Liver (tissue), 9 donors: ENCODE measurements around the gene NUDCD2. TPM values are rescaled to one million over a fixed set of nuclear protein-coding genes. Genes with fewer than 3 reads are reported as not detected.
"Not testable (repeated sequence)": the region's sequence is repeated elsewhere in the genome, so short reads cannot be mapped to it uniquely, and the experiment has no call there.

Experiments
- DNase-seq: peaks from one replicate; pipeline ENCODE4 v3.0.0-alpha.2; 2017; ENCODE audit warnings: low spot score
- H3K27ac ChIP-seq, 2 donors: one replicate each; pipeline ENCODE4 v1.7.0; 2013; ENCODE audit warnings: inconsistent platforms in 2 of 2, low read length in 2 of 2, control low read depth in 1 of 2, low read depth in 1 of 2, mild to moderate bottlenecking in 1 of 2
- H3K27me3 ChIP-seq, 4 donors: one replicate each; pipeline versions ENCODE4 v1.6.1 to v1.7.0; 2013; ENCODE audit warnings: low read length in 3 of 4, inconsistent platforms in 1 of 4, mild to moderate bottlenecking in 1 of 4, moderate library complexity in 1 of 4; ENCODE audit not compliant: control insufficient read depth in 4 of 4, insufficient read depth in 4 of 4
- H3K36me3 ChIP-seq, 4 donors: one replicate each; pipeline versions ENCODE4 v1.6.1 to v1.7.0; 2013; ENCODE audit warnings: low read length in 3 of 4, mild to moderate bottlenecking in 3 of 4, low read depth in 1 of 4, moderate library complexity in 1 of 4; ENCODE audit not compliant: control insufficient read depth in 4 of 4, insufficient read depth in 3 of 4
- H3K4me1 ChIP-seq, 4 donors: one replicate each; pipeline versions ENCODE4 v1.6.1 to v1.7.0; 2013; ENCODE audit warnings: low read length in 3 of 4, mild to moderate bottlenecking in 3 of 4, moderate library complexity in 1 of 4; ENCODE audit not compliant: control insufficient read depth in 4 of 4, insufficient read depth in 4 of 4
- H3K4me3 ChIP-seq, 3 donors: one replicate each; pipeline versions ENCODE4 v1.6.1 to v1.7.0; 2013; ENCODE audit warnings: low read length in 3 of 3, control low read depth in 1 of 3, low read depth in 1 of 3, mild to moderate bottlenecking in 1 of 3
- H3K9ac ChIP-seq, 2 donors: one replicate each; pipeline ENCODE4 v1.7.0; 2013; ENCODE audit warnings: low read length in 2 of 2, mild to moderate bottlenecking in 2 of 2, moderate library complexity in 2 of 2, control low read depth in 1 of 2, low read depth in 1 of 2
- H3K9me3 ChIP-seq, 4 donors: one replicate each; pipeline versions ENCODE4 v1.6.1 to v1.7.0; 2013; ENCODE audit warnings: low read length in 3 of 4; ENCODE audit not compliant: control insufficient read depth in 4 of 4
- EGR1 ChIP-seq, 2 donors: IDR thresholded peaks; 2 replicates each; pipeline ENCODE4 v1.6.1; 2016 to 2018; ENCODE audit warnings: antibody characterized with exemption in 2 of 2, low read depth in 2 of 2
- FOXA1 ChIP-seq: IDR thresholded peaks from 2 replicates; pipeline ENCODE4 v1.6.1; 2016; ENCODE audit warnings: antibody characterized with exemption
- FOXA2 ChIP-seq: IDR thresholded peaks from 2 replicates; pipeline ENCODE4 v1.6.1; 2016; ENCODE audit warnings: antibody characterized with exemption
- HNF4A ChIP-seq, 2 donors: conservative IDR thresholded peaks; 2 replicates each; pipeline ENCODE4 v1.6.1; 2016; ENCODE audit warnings: antibody characterized with exemption in 2 of 2, mild to moderate bottlenecking in 2 of 2
- HNF4G ChIP-seq: IDR thresholded peaks from 2 replicates; pipeline ENCODE4 v1.6.1; 2016; ENCODE audit warnings: antibody characterized with exemption
- JUND ChIP-seq, 2 donors: IDR thresholded peaks; 2 replicates each; pipeline ENCODE4 v1.6.1; 2016; ENCODE audit warnings: antibody characterized with exemption in 2 of 2
- NR2F2 ChIP-seq: IDR thresholded peaks from 2 replicates; pipeline ENCODE4 v1.6.1; 2016; ENCODE audit warnings: antibody characterized with exemption
- RAD21 ChIP-seq, 2 donors: IDR thresholded peaks; 2 replicates each; pipeline ENCODE4 v1.6.1; 2016; ENCODE audit warnings: antibody characterized with exemption in 2 of 2, mild to moderate bottlenecking in 2 of 2
- RXRA ChIP-seq, 2 donors: IDR thresholded peaks; 2 replicates each; pipeline ENCODE4 v1.6.1; 2017 to 2018; ENCODE audit warnings: antibody characterized with exemption in 2 of 2, mild to moderate bottlenecking in 1 of 2
- TAF1 ChIP-seq: conservative IDR thresholded peaks from 2 replicates; pipeline ENCODE4 v1.6.1; 2016; ENCODE audit warnings: antibody characterized with exemption, mild to moderate bottlenecking
- YY1 ChIP-seq: IDR thresholded peaks from 2 replicates; pipeline ENCODE4 v1.6.1; 2016; ENCODE audit warnings: antibody characterized with exemption, mild to moderate bottlenecking
- WGBS: extraction: QIAGEN DNeasy Blood & Tissue Kit; methylation state at CpG from one replicate; pipeline ENCODE4 v1.1.7; 2013; 5-methylcytosine and 5-hydroxymethylcytosine counted together
- polyA plus RNA-seq, 2 donors: library from polyadenylated mRNA; stranded (reverse) in 1 of 2; unstranded in 1 of 2; fragments of 200-250 nt in 1 of 2; fragments of >200 nt in 1 of 2; fragmentation: Nextera tagmentation in 1 of 2; extraction: Ambion mirVana in 1 of 2; gene quantifications; one replicate each; pipeline versions ENCODE4 v1.2.1 to v1.2.3, GENCODE V29; 2013 to 2015
- total RNA-seq, 2 donors: library from RNA; depleted of rRNA; stranded (reverse); fragments of >200 nt; gene quantifications; one replicate each; pipeline ENCODE4 v1.2.3, GENCODE V29; 2014
- TF ChIP-seq, protein P1 (sequence below): IDR thresholded peaks from 2 replicates; pipeline ENCODE4 v1.6.1; 2016; ENCODE audit warnings: antibody characterized with exemption
- TF ChIP-seq, protein P2 (sequence below): IDR thresholded peaks from 2 replicates; pipeline ENCODE4 v1.6.1; 2016; ENCODE audit warnings: antibody characterized with exemption
- TF ChIP-seq, protein P3 (sequence below): fragments of 150-350 bp; IDR thresholded peaks from 2 replicates; pipeline ENCODE4 v1.5.1; 2017; ENCODE audit warnings: improper control_type of control experiment, low read depth, low read length; ENCODE audit not compliant: missing input control
- donor health status: healthy.
- donor health status: healthy.
- donor health status: healthy.
- donor health status: healthy.
- donor health status: healthy.

NUDCD2 gene
- total and polyA plus RNA-seq, 4 donors = 1.8 to 32.0 (median 4.3) TPM

DNA sequence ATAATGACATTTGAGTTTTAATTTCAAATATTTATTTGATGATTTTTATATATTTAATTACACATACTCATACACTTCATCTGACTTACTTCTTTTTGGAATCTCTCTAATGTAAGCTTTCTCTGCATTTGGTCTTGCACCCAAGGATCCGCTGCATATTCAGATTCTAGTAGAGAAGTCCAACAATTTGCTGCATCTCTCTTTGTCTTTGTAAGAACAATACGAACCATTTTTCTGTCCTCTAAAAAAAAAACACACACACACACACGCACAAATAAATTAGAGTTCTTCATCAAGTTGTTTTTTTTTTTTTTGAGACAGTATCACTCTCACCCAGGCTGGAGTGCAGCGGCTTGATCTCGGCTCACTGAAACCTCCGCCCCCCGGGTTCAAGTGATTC lies 3.1 kb downstream of the NUDCD2 start:
- DNase-seq = no peak
- Histone ChIP-seq H3K4me1 (peaks cover 9 to 26% (median 22%) of the 10 kb centered on the region in 4 donors), H3K27ac (no peak overlapping the region), H3K4me3 (no peak overlapping the region), H3K9me3 (no peaks in the 10 kb centered on the region), H3K36me3 (peaks cover 0 to 14% (median 3%) of the 10 kb centered on the region in 4 donors), H3K9ac (no peak overlapping the region), H3K27me3 (no peaks in the 10 kb centered on the region)
- TF ChIP-seq, protein P1, sequence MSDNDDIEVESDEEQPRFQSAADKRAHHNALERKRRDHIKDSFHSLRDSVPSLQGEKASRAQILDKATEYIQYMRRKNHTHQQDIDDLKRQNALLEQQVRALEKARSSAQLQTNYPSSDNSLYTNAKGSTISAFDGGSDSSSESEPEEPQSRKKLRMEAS = no peak
- TF ChIP-seq HNF4A (conservative IDR thresholded peaks at IDR 0.05) = no peak
- no peak for TF ChIP-seq RAD21 (IDR thresholded peaks at IDR 0.05)
- TF ChIP-seq TAF1 = no peak
- TF ChIP-seq HNF4G = no peak
- no peak for TF ChIP-seq RXRA (IDR thresholded peaks at IDR 0.05)
- TF ChIP-seq EGR1 (IDR thresholded peaks at IDR 0.05; ENCODE audit: low read depth in 2 of 2) = no peak
- no peak for TF ChIP-seq FOXA2
- TF ChIP-seq, protein P2, sequence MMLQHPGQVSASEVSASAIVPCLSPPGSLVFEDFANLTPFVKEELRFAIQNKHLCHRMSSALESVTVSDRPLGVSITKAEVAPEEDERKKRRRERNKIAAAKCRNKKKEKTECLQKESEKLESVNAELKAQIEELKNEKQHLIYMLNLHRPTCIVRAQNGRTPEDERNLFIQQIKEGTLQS = no peak
- no peak for TF ChIP-seq JUND (IDR thresholded peaks at IDR 0.05)
- no peak for TF ChIP-seq NR2F2
- TF ChIP-seq YY1 = no peak
- TF ChIP-seq FOXA1 = no peak
- TF ChIP-seq, protein P3, sequence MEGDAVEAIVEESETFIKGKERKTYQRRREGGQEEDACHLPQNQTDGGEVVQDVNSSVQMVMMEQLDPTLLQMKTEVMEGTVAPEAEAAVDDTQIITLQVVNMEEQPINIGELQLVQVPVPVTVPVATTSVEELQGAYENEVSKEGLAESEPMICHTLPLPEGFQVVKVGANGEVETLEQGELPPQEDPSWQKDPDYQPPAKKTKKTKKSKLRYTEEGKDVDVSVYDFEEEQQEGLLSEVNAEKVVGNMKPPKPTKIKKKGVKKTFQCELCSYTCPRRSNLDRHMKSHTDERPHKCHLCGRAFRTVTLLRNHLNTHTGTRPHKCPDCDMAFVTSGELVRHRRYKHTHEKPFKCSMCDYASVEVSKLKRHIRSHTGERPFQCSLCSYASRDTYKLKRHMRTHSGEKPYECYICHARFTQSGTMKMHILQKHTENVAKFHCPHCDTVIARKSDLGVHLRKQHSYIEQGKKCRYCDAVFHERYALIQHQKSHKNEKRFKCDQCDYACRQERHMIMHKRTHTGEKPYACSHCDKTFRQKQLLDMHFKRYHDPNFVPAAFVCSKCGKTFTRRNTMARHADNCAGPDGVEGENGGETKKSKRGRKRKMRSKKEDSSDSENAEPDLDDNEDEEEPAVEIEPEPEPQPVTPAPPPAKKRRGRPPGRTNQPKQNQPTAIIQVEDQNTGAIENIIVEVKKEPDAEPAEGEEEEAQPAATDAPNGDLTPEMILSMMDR = no peak
- 95% methylated on average over 7 of the region's 7 CpGs for WGBS

DNA sequence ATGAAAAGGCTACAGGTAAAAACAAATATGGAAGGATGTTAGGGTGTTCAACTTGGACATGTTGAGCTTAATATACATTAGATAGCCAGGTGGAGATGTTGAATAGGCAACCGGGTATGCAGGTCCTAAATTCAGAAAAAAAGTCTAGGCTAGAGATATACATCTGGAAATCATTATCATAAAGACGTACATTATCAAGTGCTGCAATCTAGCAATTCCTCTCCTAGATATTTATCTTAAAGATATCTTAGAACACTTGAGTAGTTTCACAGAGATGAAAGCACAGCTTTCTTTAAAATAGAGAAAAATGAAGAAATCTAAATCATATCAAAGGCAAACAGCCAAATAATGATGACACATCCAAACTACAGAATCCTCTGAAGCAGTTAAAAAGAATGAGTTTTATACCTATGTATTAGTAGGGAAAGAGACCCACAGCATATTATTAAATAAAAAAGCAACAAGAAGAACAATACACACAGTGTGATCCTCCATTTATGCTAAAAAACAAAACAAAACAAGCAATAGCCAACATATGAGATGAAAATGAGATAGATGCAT lies 3.8 kb downstream of the NUDCD2 start:
- WGBS = 94% methylated on average over 2 of the region's 2 CpGs
- Histone ChIP-seq H3K27me3 (no peaks in the 10 kb centered on the region), H3K36me3 (peaks cover 0 to 14% (median 5%) of the 10 kb centered on the region in 4 donors), H3K9ac (no peak overlapping the region), H3K4me3 (no peak overlapping the region), H3K9me3 (no peaks in the 10 kb centered on the region), H3K4me1 (peaks cover 9 to 21% (median 17%) of the 10 kb centered on the region in 4 donors), H3K27ac (no peak overlapping the region)
- DNase-seq = no peak
- TF ChIP-seq RXRA (IDR thresholded peaks at IDR 0.05) (no peak), HNF4A (conservative IDR thresholded peaks at IDR 0.05) (no peak)

DNA sequence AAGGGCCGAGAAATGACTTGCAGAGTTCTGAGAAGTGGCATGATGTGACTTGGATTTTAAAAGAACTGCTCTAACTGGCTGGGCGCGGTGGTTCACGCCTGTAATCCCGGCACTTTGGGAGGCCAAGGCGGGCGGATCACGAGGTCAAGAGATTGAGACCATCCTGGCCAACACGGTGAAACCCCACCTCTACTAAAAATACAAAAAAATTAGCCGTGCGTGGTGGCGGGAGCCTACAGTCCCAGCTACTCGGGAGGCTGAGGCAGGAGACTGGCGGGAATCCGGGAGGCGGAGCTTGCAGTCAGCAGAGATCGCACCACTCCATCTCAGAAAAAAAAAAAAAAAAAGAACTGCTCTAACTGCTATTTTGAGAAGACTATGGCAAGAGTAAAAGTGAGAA lies 4.5 kb downstream of the NUDCD2 start:
- peaks cover 8 to 14% (median 10%) of the 10 kb centered on the region in 4 donors for H3K4me1 ChIP-seq

More for the DNA sequence above, 4.5 kb downstream of the NUDCD2 start:
- not testable (repeated sequence) for H3K9ac ChIP-seq, DNase-seq, H3K27me3 ChIP-seq, H3K9me3 ChIP-seq, H3K27ac ChIP-seq, H3K4me3 ChIP-seq
- 97% methylated on average over 17 of the region's 17 CpGs for WGBS
- peaks cover 0 to 18% (median 8%) of the 10 kb centered on the region in 4 donors for H3K36me3 ChIP-seq
